Uterus (tissue), 2 donors: ENCODE data around the gene ANKRD13B.

Experiments used
- CTCF ChIP-seq, 4 experiments: fragments of 200-600 bp in 2 of 4; fragments of 450-650 bp in 2 of 4; sonication (generic) in 2 of 4; IDR thresholded peaks; one replicate each; pipeline ENCODE4 v1.5.1; 2016 to 2019; ENCODE audit warnings: antibody characterized with exemption in 4 of 4, mild to moderate bottlenecking in 2 of 4, moderate library complexity in 1 of 4
- POLR2A ChIP-seq, 2 donors: fragments of 450-650 bp; IDR thresholded peaks; one replicate each; pipeline ENCODE4 v1.6.1; 2016; ENCODE audit warnings: antibody characterized with exemption in 2 of 2, mild to moderate bottlenecking in 1 of 2, moderate library complexity in 1 of 2

DNA sequence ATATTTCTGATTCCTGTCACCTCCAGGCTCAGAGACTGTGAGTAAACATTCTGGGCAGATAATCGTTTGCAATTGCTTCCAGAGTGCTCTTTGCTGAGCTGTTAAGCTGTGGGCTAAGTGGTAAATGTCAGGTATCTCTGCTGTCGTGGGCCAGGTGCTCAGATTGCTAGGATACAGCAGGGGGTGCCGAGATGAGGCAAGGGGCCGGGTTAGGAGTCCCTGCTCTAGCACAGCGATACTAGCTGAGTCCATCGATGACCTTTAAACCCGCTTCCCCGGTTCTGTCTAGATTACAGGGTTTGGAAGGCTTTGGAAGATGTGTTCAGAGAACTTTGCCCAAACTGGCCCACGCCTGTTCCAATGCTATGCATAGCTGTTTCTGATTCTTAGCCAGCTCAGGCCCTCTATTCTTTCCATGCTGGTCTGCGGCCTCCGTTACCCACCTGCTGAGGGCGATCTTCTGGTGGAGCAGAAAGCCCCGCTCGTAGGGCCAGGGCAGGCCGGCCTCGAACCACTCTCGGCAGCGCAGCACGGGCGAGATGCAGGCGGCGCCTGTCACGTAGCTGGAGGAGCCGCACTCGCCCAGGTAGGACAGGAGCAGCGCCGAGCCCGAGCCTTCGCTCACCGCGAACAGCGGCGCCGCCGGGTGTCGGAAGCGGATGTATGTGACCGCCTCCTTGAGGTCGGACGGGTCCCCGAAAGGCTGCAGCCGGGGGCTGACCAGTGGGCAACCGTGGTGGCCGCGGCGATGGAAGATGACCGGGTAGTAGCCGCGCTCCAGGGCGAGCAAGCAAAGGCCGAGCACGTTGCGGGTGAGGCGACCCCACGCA is 27.1 kb upstream of the ANKRD13B start:
- TF ChIP-seq POLR2A (IDR thresholded peaks at IDR 0.05) (no peak), CTCF (IDR thresholded peaks at IDR 0.05) (no peak)
